Nephron (organoid): ENCODE data around the gene CHP1.

Experiments
- H3K27ac Mint-ChIP-seq, 3 experiments: 2 replicates each; pipeline ENCODE4 v1.8.0; 2020; ENCODE audit warnings: mixed read lengths in 3 of 3, mild to moderate bottlenecking in 2 of 3, moderate library complexity in 1 of 3
- H3K27me3 Mint-ChIP-seq: 2 replicates; pipeline ENCODE4 v1.8.0; 2021; ENCODE audit warnings: low read depth, mild to moderate bottlenecking, moderate library complexity, mixed read lengths
- H3K36me3 Mint-ChIP-seq: 2 replicates; pipeline ENCODE4 v1.8.0; 2020; ENCODE audit warnings: low read depth, mixed read lengths
- H3K4me1 Mint-ChIP-seq: 2 replicates; pipeline ENCODE4 v1.8.0; 2020; ENCODE audit warnings: mixed read lengths
- H3K4me3 Mint-ChIP-seq, 3 experiments: 2 replicates each; pipeline ENCODE4 v1.8.0; 2020; ENCODE audit warnings: mild to moderate bottlenecking in 3 of 3, mixed read lengths in 3 of 3, moderate library complexity in 2 of 3
- H3K9me3 Mint-ChIP-seq: 2 replicates; pipeline ENCODE4 v1.8.0; 2020; ENCODE audit warnings: mixed read lengths
- TF ChIP-seq, protein P1 (sequence below), 3 experiments: fragments of 200-600 bp; sonication (generic); IDR thresholded peaks; one replicate each; pipeline ENCODE4 v1.5.0; 2021; ENCODE audit warnings: antibody characterized with exemption in 3 of 3; ENCODE audit not compliant: unreplicated experiment in 3 of 3

The CHP1 gene

DNA sequence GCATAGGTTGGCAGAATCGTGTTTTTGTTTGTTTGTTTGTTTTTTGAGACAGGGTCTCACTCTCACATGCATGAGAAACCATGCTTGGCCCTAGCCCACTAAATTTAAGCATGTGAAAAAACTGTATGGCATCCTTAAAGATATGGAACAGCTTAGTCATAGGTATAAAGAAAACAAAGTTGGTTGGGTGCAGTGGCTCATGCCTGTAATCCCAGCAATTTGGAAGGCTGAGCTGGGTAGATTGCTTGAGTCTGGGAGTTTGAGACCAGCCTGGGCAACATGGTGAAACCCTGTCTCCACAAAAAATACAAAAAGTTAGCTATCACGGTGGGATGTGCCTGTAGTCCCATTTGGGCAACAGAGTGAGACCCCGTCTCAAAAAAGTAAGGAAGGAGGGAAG is 25.8 kb upstream of the CHP1 start:
- H3K4me1 Mint-ChIP-seq, result no peaks in the 10 kb centered on the region
- no peaks in the 10 kb centered on the region for H3K36me3 Mint-ChIP-seq
- H3K4me3 Mint-ChIP-seq, result no peak overlapping the region
- no peak overlapping the region for H3K27ac Mint-ChIP-seq
- TF ChIP-seq, protein P1, sequence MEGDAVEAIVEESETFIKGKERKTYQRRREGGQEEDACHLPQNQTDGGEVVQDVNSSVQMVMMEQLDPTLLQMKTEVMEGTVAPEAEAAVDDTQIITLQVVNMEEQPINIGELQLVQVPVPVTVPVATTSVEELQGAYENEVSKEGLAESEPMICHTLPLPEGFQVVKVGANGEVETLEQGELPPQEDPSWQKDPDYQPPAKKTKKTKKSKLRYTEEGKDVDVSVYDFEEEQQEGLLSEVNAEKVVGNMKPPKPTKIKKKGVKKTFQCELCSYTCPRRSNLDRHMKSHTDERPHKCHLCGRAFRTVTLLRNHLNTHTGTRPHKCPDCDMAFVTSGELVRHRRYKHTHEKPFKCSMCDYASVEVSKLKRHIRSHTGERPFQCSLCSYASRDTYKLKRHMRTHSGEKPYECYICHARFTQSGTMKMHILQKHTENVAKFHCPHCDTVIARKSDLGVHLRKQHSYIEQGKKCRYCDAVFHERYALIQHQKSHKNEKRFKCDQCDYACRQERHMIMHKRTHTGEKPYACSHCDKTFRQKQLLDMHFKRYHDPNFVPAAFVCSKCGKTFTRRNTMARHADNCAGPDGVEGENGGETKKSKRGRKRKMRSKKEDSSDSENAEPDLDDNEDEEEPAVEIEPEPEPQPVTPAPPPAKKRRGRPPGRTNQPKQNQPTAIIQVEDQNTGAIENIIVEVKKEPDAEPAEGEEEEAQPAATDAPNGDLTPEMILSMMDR (IDR thresholded peaks at IDR 0.05; ENCODE audit: unreplicated experiment in 3 of 3), result no peak
- peaks cover 3% of the 10 kb centered on the region for H3K27me3 Mint-ChIP-seq
- no peaks in the 10 kb centered on the region for H3K9me3 Mint-ChIP-seq

DNA sequence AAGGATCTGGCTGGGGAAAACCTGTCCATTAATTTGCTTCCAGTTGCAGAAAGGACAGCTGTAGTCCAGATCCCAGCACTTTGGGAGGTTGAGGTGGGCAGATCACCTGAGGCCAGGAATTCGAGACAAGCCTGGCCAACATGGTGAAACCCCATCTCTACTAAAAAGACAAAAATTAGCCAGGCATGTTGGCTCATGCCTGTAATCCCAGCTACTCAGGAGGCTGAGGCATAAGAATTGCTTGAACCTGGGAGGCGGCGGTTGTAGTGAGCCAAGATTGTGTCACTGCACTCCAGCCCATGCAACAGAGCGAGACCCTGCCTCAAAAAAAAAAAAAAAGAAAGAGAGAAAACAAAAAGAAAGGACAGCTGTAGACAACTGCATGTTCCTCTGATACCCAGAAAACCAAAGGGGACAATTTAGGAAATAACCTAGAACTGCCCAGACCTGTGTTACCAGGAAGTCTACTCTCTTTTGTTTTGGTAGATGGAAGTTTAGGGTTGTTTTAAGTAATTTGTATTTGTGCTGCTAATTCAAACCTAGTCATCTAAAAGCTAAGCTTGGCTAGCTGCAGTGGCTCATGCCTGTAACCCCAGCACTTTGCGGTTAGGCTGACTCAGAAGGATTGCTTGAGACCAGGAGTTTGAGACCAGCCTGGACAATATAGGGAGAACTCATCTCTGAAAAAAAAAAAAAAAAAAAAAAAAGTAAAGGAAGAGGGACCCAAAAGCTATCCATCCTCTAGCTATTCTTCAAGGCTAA is 23.2 kb upstream of the CHP1 start:
- H3K4me1 Mint-ChIP-seq, result no peaks in the 10 kb centered on the region
- no peak overlapping the region for H3K4me3 Mint-ChIP-seq
- H3K9me3 Mint-ChIP-seq, result no peaks in the 10 kb centered on the region
- H3K36me3 Mint-ChIP-seq, result no peaks in the 10 kb centered on the region
- H3K27ac Mint-ChIP-seq, result no peak overlapping the region
- TF ChIP-seq, protein P1 (IDR thresholded peaks at IDR 0.05; ENCODE audit: unreplicated experiment in 3 of 3), result no peak
- peaks cover 3% of the 10 kb centered on the region for H3K27me3 Mint-ChIP-seq

DNA sequence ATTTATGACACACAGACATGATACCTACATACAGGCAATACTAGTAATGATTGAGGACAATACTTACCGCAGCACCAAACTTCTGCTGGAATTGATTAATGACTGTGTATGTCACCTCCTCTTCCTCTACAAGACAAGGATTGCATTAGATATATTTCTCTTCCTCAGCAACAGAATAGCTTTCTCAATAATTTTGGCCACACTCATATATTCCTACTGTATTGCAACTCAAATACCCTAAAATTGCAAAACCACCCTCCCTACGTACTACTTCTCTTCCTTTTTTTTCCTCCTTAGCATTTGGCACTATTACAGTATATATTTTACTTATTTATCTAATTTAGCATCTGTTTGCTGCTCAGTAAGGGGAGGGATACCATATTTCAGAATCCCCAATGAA is 15.4 kb upstream of the CHP1 start:
- peaks cover 36% of the 10 kb centered on the region for H3K27me3 Mint-ChIP-seq
- H3K9me3 Mint-ChIP-seq, result no peaks in the 10 kb centered on the region
- TF ChIP-seq, protein P1 (IDR thresholded peaks at IDR 0.05; ENCODE audit: unreplicated experiment in 3 of 3), result no peak
- H3K36me3 Mint-ChIP-seq, result no peaks in the 10 kb centered on the region
- no peaks in the 10 kb centered on the region for H3K4me1 Mint-ChIP-seq
- no peak overlapping the region for H3K27ac Mint-ChIP-seq
- no peak overlapping the region for H3K4me3 Mint-ChIP-seq

DNA sequence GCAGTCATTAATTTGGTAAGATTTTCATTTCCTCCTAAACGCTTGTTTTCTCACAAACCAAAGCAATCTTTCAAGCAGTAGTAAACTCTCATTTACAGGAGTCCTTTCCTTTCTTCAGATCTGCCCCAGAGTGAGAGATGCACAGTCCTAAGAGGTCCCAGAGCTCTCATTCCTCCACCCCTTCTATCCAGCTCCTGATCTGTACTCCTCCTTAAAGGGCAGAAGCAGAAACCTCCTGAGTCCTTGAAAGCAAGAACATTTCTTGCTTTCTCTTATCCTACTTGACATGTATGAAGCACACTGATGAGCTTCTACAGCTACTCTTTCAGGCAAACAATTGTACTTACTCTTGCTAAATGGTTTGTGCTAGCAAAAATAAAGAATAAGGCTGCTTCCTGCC is 12.2 kb upstream of the CHP1 start:
- Mint-ChIP-seq H3K36me3 (no peaks in the 10 kb centered on the region), H3K27ac (no peak overlapping the region), H3K4me1 (no peaks in the 10 kb centered on the region), H3K27me3 (peaks cover 42% of the 10 kb centered on the region), H3K4me3 (no peak overlapping the region), H3K9me3 (no peaks in the 10 kb centered on the region)
- TF ChIP-seq, protein P1 (IDR thresholded peaks at IDR 0.05; ENCODE audit: unreplicated experiment in 3 of 3), result no peak

DNA sequence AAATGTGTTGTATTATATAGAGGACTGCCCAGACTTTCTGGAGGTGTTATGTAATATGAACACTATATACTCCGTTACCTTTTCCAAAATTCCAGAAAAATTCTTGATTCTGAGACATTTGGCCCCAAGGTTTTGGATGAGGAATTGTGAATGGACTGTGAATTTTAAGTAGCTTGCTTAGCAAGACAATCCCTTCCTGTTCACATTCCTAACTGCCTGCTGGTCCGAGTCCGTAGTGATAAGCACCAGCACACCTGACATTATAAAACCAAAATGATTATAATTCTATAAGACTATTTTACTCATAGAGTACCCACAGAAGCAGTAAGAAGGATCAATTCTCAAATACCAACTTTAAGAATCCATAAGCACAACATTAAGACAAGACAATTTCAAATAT is 11.7 kb upstream of the CHP1 start:
- TF ChIP-seq, protein P1 (IDR thresholded peaks at IDR 0.05; ENCODE audit: unreplicated experiment in 3 of 3), result no peak
- no peak overlapping the region for H3K27ac Mint-ChIP-seq
- no peak overlapping the region for H3K4me3 Mint-ChIP-seq
- no peaks in the 10 kb centered on the region for H3K36me3 Mint-ChIP-seq
- H3K27me3 Mint-ChIP-seq, result peaks cover 42% of the 10 kb centered on the region
- H3K4me1 Mint-ChIP-seq, result no peaks in the 10 kb centered on the region
- no peaks in the 10 kb centered on the region for H3K9me3 Mint-ChIP-seq

DNA sequence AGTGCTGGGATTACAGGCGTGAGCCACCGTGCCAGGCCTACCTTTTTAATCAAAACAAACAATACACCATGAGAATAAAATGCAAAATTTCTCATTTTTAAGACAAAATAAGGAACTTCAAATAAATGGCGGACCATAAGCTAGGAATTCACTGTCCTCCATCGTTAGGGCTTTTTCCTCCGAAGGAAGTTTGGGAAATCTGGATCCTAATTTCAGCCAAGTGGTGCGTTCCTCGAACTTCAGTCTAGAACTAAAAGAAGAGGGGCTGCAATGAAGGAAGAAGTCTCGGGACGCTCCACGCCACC is 771 bp upstream of the CHP1 start:
- peak overlapping the region; percentile 85 to 95 (median 85) for H3K4me3 Mint-ChIP-seq
- peaks cover 6% of the 10 kb centered on the region for H3K4me1 Mint-ChIP-seq
- peaks cover 4% of the 10 kb centered on the region for H3K27me3 Mint-ChIP-seq
- peak overlapping the region; percentile 46 to 90 (median 79) for H3K27ac Mint-ChIP-seq
- TF ChIP-seq, protein P1 (IDR thresholded peaks at IDR 0.05; ENCODE audit: unreplicated experiment in 3 of 3), result no peak
- no peaks in the 10 kb centered on the region for H3K9me3 Mint-ChIP-seq
- H3K36me3 Mint-ChIP-seq, result no peaks in the 10 kb centered on the region
